Tibial nerve (tissue), 4 donors: ENCODE data around the gene NDUFAF8.

Experiments
- EP300 ChIP-seq, 2 donors: sonication (generic); formaldehyde crosslinking; IDR thresholded peaks; one replicate each; pipeline ENCODE4 v1.6.1; 2017; ENCODE audit warnings: antibody characterized with exemption in 2 of 2, mild to moderate bottlenecking in 1 of 2
- POLR2A ChIP-seq, 2 donors: fragments of 450-650 bp; IDR thresholded peaks; one replicate each; pipeline ENCODE4 v1.6.1; 2017; ENCODE audit warnings: antibody characterized with exemption in 2 of 2, mild to moderate bottlenecking in 2 of 2, moderate library complexity in 2 of 2
- TF ChIP-seq, protein P1 (sequence below), 5 experiments: fragments of 200-600 bp in 3 of 5; fragments of 450-650 bp in 2 of 5; sonication (generic) in 3 of 5; IDR thresholded peaks; one replicate each; pipeline ENCODE4 v1.5.1; 2016 to 2019; ENCODE audit warnings: antibody characterized with exemption in 5 of 5, mild to moderate bottlenecking in 3 of 5, moderate library complexity in 2 of 5

DNA sequence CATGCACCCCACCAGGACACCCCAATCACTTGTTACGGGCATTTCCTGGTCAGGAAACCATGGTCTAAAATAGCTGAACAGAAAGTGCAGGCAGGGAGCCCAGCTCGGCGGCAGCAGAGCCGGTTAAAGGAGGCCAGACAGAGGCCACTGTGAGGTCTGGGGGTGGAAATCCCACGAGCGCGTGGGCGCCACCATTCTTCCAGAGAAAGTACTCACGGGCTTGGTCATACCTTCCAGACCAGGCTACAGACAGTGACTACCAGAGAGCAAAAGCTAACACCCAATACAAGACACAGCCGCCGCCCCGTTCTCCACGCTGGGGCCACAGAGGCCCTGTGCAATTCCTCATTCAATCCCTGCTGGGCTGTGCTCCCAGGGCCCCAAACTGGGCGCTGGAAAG is 28.2 kb upstream of the NDUFAF8 start:
- TF ChIP-seq, protein P1, sequence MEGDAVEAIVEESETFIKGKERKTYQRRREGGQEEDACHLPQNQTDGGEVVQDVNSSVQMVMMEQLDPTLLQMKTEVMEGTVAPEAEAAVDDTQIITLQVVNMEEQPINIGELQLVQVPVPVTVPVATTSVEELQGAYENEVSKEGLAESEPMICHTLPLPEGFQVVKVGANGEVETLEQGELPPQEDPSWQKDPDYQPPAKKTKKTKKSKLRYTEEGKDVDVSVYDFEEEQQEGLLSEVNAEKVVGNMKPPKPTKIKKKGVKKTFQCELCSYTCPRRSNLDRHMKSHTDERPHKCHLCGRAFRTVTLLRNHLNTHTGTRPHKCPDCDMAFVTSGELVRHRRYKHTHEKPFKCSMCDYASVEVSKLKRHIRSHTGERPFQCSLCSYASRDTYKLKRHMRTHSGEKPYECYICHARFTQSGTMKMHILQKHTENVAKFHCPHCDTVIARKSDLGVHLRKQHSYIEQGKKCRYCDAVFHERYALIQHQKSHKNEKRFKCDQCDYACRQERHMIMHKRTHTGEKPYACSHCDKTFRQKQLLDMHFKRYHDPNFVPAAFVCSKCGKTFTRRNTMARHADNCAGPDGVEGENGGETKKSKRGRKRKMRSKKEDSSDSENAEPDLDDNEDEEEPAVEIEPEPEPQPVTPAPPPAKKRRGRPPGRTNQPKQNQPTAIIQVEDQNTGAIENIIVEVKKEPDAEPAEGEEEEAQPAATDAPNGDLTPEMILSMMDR (IDR thresholded peaks at IDR 0.05) = no peak
- TF ChIP-seq EP300 (IDR thresholded peaks at IDR 0.05) (no peak), POLR2A (IDR thresholded peaks at IDR 0.05) (no peak)
